ENCODE results near the gene NUFIP2.

- TF ChIP-seq, protein P1, sequence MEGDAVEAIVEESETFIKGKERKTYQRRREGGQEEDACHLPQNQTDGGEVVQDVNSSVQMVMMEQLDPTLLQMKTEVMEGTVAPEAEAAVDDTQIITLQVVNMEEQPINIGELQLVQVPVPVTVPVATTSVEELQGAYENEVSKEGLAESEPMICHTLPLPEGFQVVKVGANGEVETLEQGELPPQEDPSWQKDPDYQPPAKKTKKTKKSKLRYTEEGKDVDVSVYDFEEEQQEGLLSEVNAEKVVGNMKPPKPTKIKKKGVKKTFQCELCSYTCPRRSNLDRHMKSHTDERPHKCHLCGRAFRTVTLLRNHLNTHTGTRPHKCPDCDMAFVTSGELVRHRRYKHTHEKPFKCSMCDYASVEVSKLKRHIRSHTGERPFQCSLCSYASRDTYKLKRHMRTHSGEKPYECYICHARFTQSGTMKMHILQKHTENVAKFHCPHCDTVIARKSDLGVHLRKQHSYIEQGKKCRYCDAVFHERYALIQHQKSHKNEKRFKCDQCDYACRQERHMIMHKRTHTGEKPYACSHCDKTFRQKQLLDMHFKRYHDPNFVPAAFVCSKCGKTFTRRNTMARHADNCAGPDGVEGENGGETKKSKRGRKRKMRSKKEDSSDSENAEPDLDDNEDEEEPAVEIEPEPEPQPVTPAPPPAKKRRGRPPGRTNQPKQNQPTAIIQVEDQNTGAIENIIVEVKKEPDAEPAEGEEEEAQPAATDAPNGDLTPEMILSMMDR (IDR thresholded peaks at IDR 0.05; ENCODE audit: low read depth, low read length, poor library complexity, severe bottlenecking) = no peak
- no peak for TF ChIP-seq EZH2phosphoT487 (IDR thresholded peaks at IDR 0.05; ENCODE audit: borderline replicate concordance, low read length)
Measured at GRCh38 chr17:29303386-29303785, 9.4 kb upstream of the NUFIP2 start.
